ENCODE results near the gene TCTA. TPM values are rescaled to one million over a fixed set of nuclear protein-coding genes. Genes with fewer than 3 reads are reported as not detected.

The TCTA gene
- total and polyA plus RNA-seq, 2 of the 8 experiments (the other 6 are each of a cell fraction or from before 2014, with no cell fraction given): 6.2 to 11.0 TPM

DNA sequence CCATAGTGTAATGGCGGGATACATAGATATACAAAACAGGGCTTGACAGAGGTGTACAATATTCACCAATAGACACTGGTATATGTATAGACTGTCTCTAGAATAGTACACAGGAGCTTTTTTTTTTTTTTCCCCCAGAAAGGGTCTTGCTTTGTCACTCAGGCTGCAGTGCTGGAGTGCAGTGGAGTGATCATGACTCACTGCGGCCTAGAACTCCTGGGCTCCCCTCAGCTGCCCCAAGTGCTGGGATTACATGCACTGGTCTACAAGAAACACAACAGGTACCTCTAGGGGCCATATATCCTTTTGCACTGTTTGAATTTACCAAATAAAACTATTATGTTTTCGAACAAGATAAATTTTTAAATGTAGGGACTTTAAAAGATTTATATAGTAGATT is 12.8 kb upstream of the TCTA start:
- DNase-seq (ENCODE audit: low read depth in 1 of 2, low spot score in 2 of 2) (no peak), FAIRE-seq (no peak)
- no peak overlapping the region for H2BK12ac ChIP-seq (ENCODE audit: low read depth, low read length)
- H2AFZ ChIP-seq (ENCODE audit: low read length): no peak overlapping the region
- peaks cover 10 to 24% of the 10 kb centered on the region in 2 experiments for H4K20me1 ChIP-seq (replicated peaks in 1 of 2; ENCODE audit: control insufficient read depth in 1 of 2, insufficient read depth in 2 of 2, low read length in 2 of 2)
- H3K4me3 ChIP-seq (ENCODE audit: extremely low read depth in 1 of 4, insufficient read depth in 2 of 4, low read depth in 3 of 4, low read length in 4 of 4): no peak overlapping the region
- H4K91ac ChIP-seq (replicated peaks; ENCODE audit: insufficient read length, low read length): no peak overlapping the region
- no peak overlapping the region for H3K18ac ChIP-seq (ENCODE audit: extremely low read depth, low read length)
- H3K56ac ChIP-seq (replicated peaks; ENCODE audit: insufficient read length, low read depth, low read length): no peak overlapping the region
- H3K23ac ChIP-seq (ENCODE audit: insufficient read length): no peak overlapping the region
- H3K9ac ChIP-seq (replicated peaks in 1 of 4; ENCODE audit: extremely low read depth in 1 of 4, low read depth in 3 of 4, low read length in 3 of 4): no peak overlapping the region
- no peak overlapping the region for H2BK20ac ChIP-seq (ENCODE audit: low read length)
- H3K4ac ChIP-seq (replicated peaks; ENCODE audit: insufficient read length, low read depth, low read length): no peak overlapping the region
- peaks cover 14% of the 10 kb centered on the region; the same call in 1 of the 2 replicates for H3K79me1 ChIP-seq (ENCODE audit: low read depth, low read length)
- H3K27me3 ChIP-seq (replicated peaks in 1 of 4; ENCODE audit: control insufficient read depth in 3 of 4, extremely low read depth in 1 of 4, insufficient read depth in 3 of 4, low read length in 3 of 4): no peaks in the 10 kb centered on the region
- ChIA-PET CTCF (ENCODE audit: partially characterized antibody) (interaction anchor here (0.6 to 1.2 kb wide), 5 partner anchors 25 to 290 kb away, joined by 3 to 5 read pairs (median 3); partner anchors contain the start of gene NICN1), POLR2A (ENCODE audit: partially characterized antibody) (interaction anchor here (0.6 to 3.0 kb wide), 6 partner anchors 10 to 693 kb away, joined by 3 to 14 read pairs (median 3); partner anchors contain the start of genes AMT, RHOA and TCTA)
- H4K8ac ChIP-seq (ENCODE audit: extremely low read depth, insufficient read depth, low read length): no peak overlapping the region
- no peak overlapping the region for H2BK120ac ChIP-seq (replicated peaks; ENCODE audit: low read depth, low read length)
- no peak overlapping the region for H3K14ac ChIP-seq (ENCODE audit: insufficient read length)
- no peak overlapping the region for H2AK5ac ChIP-seq (ENCODE audit: low read depth, low read length)
- H4K5ac ChIP-seq (ENCODE audit: insufficient read length, low read depth, low read length): no peak overlapping the region
- no peak overlapping the region for H2BK5ac ChIP-seq (ENCODE audit: low read depth, low read length)
- TF ChIP-seq USF2 (IDR thresholded peaks at IDR 0.05; ENCODE audit: low read length): no peak
- TF ChIP-seq CHD1 (IDR thresholded peaks at IDR 0.05; ENCODE audit: low read depth, low read length): no peak
- TF ChIP-seq CEBPB (IDR thresholded peaks at IDR 0.05; ENCODE audit: low read depth, low read length): no peak
- no peak for TF ChIP-seq SIX5 (IDR thresholded peaks at IDR 0.05; ENCODE audit: low read depth, low read length)
- no peak for TF ChIP-seq TAF7 (optimal IDR thresholded peaks at IDR 0.05; ENCODE audit: borderline replicate concordance, low read depth, low read length)
- WGBS, 2 experiments (ENCODE audit: extremely low coverage in 1 of 2, insufficient coverage in 1 of 2, insufficient read length in 1 of 2, insufficient replicate concordance in 2 of 2, low coverage in 1 of 2, low lambda C conversion rate in 2 of 2, missing lambda C conversion rate in 1 of 2): 97% methylated on average over 3 of the region's 3 CpGs; no CpG with 5 or more reads in 1 of the 2 experiments
- H3K23me2 ChIP-seq (ENCODE audit: low read depth, low read length): no peaks in the 10 kb centered on the region
- no peaks in the 10 kb centered on the region for H3K9me3 ChIP-seq (ENCODE audit: insufficient read depth in 2 of 2, low read depth in 1 of 2, low read length in 1 of 2)
- H3K36me3 ChIP-seq (ENCODE audit: control insufficient read depth in 2 of 4, insufficient read depth in 4 of 4, low read length in 3 of 4): no peaks in the 10 kb centered on the region; a peak in 2 of 8 replicates
- no peak overlapping the region for H3K4me2 ChIP-seq (ENCODE audit: insufficient read depth in 1 of 2, low read depth in 2 of 2, low read length in 2 of 2)
- H3K27ac ChIP-seq (ENCODE audit: low read depth, low read length): no peak overlapping the region
- H3K79me2 ChIP-seq (ENCODE audit: control insufficient read depth in 1 of 2, insufficient read depth in 2 of 2, low read length in 2 of 2): peaks cover 38 to 95% of the 10 kb centered on the region in 2 experiments
- H2BK15ac ChIP-seq (ENCODE audit: low read length): no peak overlapping the region
- H3K4me1 ChIP-seq (replicated peaks in 1 of 4; ENCODE audit: control insufficient read depth in 3 of 4, insufficient read depth in 4 of 4, low read length in 3 of 4): no peaks in the 10 kb centered on the region
